ENCODE results near the gene MT4.

GRCh38 chr16:56604966-56605365, 40.1 kb downstream of the MT4 start:
- TF ChIP-seq POLR2A (IDR thresholded peaks at IDR 0.05; ENCODE audit: low read depth, low read length), result no peak
- TF ChIP-seq, protein P1, sequence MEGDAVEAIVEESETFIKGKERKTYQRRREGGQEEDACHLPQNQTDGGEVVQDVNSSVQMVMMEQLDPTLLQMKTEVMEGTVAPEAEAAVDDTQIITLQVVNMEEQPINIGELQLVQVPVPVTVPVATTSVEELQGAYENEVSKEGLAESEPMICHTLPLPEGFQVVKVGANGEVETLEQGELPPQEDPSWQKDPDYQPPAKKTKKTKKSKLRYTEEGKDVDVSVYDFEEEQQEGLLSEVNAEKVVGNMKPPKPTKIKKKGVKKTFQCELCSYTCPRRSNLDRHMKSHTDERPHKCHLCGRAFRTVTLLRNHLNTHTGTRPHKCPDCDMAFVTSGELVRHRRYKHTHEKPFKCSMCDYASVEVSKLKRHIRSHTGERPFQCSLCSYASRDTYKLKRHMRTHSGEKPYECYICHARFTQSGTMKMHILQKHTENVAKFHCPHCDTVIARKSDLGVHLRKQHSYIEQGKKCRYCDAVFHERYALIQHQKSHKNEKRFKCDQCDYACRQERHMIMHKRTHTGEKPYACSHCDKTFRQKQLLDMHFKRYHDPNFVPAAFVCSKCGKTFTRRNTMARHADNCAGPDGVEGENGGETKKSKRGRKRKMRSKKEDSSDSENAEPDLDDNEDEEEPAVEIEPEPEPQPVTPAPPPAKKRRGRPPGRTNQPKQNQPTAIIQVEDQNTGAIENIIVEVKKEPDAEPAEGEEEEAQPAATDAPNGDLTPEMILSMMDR (conservative IDR thresholded peaks at IDR 0.05; ENCODE audit: low read depth, low read length), result no peak
- TF ChIP-seq RAD21 (IDR thresholded peaks at IDR 0.05; ENCODE audit: low read length), result no peak
- no peak for TF ChIP-seq FOS (IDR thresholded peaks at IDR 0.05; ENCODE audit: low read depth, low read length)
- no peak for TF ChIP-seq MXI1 (IDR thresholded peaks at IDR 0.05; ENCODE audit: borderline replicate concordance, low read depth, low read length)
- no peak for TF ChIP-seq MAZ (IDR thresholded peaks at IDR 0.05; ENCODE audit: borderline replicate concordance, low read depth, low read length)
- TF ChIP-seq SMC3 (IDR thresholded peaks at IDR 0.05; ENCODE audit: low read depth, low read length), result no peak
- no peak for TF ChIP-seq CEBPB (IDR thresholded peaks at IDR 0.05; ENCODE audit: low read depth, low read length)
- TF ChIP-seq CHD1 (IDR thresholded peaks at IDR 0.05; ENCODE audit: low read depth, low read length), result no peak
- TF ChIP-seq NFE2L2 (IDR thresholded peaks at IDR 0.05; ENCODE audit: low read depth, low read length), result no peak

Data from IMR-90 (cell line).